Cardiac fibroblast (primary cell): Measurements from ENCODE around the gene PLSCR4.
A peak's percentile ranks its signal among the peaks of the same experiment; 100 is the strongest.

ENCODE experiments used
- DNase-seq, 2 donors: peaks; one replicate each; pipeline versions ENCODE4 v3.0.0 to v3.0.0-alpha.2; 2010; ENCODE audit warnings: low read depth in 2 of 2
- H3K4me3 ChIP-seq, 2 donors: replicated peaks in 1 of 2; 1 replicate in 1 of 2; 2 replicates in 1 of 2; pipeline ENCODE4 v1.5.1; 2011; ENCODE audit warnings: low read depth in 2 of 2, low read length in 2 of 2, mild to moderate bottlenecking in 2 of 2, moderate library complexity in 1 of 2
- TF ChIP-seq, protein P1 (sequence below): IDR thresholded peaks from one replicate; pipeline ENCODE4 v1.5.1; 2011; ENCODE audit warnings: low read depth, mild to moderate bottlenecking, low read length, inconsistent platforms

Gene PLSCR4

DNA sequence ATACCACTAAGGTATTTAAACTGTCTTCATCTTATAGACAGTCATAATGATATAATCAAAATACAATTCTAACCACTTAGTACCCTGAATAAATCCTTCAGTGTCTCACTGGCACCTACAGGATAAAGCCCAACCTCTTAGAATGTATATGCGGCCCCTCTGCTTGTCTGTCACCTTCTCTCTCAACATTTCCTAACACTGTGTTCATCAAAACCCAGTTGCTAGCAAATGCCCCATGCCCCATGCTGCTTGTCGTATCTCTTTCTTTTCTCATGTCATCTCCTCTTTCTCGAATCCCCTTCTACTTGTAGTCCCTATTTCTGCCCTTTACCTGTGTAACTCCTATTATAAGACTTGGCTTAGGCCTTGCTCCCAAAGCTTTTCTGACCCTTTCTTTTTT lies 24.6 kb upstream of the PLSCR4 start:
- TF ChIP-seq, protein P1, sequence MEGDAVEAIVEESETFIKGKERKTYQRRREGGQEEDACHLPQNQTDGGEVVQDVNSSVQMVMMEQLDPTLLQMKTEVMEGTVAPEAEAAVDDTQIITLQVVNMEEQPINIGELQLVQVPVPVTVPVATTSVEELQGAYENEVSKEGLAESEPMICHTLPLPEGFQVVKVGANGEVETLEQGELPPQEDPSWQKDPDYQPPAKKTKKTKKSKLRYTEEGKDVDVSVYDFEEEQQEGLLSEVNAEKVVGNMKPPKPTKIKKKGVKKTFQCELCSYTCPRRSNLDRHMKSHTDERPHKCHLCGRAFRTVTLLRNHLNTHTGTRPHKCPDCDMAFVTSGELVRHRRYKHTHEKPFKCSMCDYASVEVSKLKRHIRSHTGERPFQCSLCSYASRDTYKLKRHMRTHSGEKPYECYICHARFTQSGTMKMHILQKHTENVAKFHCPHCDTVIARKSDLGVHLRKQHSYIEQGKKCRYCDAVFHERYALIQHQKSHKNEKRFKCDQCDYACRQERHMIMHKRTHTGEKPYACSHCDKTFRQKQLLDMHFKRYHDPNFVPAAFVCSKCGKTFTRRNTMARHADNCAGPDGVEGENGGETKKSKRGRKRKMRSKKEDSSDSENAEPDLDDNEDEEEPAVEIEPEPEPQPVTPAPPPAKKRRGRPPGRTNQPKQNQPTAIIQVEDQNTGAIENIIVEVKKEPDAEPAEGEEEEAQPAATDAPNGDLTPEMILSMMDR: no peak
- H3K4me3 ChIP-seq: no peak overlapping the region
- no peak for DNase-seq

DNA sequence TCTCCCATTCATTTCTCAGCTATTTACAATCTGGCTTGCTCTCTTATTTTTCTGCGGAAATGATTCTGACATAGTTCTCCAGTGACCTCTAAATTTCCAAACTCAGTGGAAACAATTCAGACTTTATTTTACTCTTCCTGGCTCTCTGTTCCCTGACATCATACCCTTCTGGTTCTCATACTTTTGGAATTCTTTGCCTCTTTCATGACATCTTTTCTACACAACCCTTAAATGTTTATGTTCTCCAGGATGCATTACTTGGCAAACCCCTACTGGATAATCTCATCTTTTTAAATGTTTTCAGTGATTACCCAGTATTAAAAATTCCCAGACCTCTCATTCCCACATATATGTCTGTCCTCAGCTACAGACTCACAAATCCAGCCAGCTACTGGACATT lies 23.9 kb upstream of the PLSCR4 start:
- TF ChIP-seq, protein P1: no peak
- peak; percentile 96 to 97 for DNase-seq
- H3K4me3 ChIP-seq: no peak overlapping the region

DNA sequence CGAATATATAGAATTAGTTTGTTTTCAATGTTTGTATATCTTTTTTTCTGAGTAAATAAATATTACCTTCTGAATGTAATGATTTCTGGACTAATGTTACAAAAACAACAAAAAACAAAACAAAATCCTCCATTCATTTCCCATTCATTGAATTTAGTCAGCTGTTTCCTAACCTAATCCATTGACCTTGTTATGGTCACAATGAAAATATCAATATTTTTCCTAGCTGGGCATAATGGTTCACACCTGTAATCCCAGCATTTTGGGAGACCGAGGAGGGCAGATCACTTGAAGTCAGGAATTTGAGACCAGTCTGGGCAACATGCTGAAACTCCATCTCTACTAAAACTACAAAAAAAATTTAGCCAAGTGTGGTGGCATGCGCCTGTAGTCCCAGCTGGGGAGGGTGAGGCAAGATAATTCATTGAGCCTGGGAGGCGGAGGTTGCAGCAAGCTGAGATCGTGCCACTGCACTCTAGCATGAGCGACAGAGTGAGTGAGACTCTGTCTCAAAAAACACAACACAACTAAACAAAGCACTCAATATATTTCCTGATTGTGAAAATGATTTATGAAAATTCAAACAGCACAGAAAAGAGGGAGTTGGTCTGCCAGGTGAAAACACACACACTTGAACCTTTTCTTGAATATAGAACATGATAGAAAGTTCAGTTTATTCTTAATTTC lies 23.0 kb upstream of the PLSCR4 start:
- TF ChIP-seq, protein P1: no peak
- no peak overlapping the region for H3K4me3 ChIP-seq

DNA sequence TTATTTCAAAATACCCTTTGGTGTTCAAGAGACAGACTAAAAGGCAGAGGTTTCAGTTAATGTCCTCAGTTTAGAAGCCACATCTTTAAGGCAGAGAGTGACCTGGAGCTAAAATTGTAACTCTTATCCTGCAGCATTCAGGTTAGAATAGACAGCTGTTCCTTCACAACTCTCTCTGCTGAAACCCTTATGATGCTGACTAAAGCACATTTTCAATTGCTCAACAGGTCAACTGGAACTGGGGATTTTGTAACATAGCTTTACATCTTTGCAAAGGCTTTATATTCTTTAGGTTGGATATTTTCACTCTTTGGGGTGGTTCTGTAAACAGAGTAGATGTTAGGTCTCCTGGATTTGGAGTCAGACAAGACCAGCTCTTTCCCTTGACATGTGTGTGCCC lies 20.3 kb upstream of the PLSCR4 start:
- peak in 1 of 2 donors; percentile 17 for DNase-seq
- H3K4me3 ChIP-seq: no peak overlapping the region
- TF ChIP-seq, protein P1: no peak

More for the DNA sequence above, 23.0 kb upstream of the PLSCR4 start:
- DNase-seq: no peak

DNA sequence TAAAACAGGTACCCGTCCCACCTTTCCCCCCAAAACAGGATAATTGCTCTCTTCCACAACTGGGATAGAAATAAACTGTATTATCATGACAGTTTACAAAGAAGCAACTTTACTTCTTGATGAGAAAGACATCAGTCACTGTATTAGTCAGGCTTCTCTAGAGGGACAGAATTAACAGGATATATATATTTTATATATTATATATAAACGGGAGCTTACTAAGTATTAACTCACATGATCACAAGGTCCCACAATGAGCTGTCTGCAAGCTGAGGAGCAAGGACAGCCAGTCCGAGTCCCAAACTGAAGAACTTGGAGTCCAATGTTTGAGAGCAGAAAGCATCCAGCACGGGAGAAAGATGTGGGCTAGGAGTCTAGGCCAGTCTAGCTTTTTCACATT lies 18.4 kb upstream of the PLSCR4 start:
- peak in 1 of 2 donors; percentile 18 for DNase-seq
- no peak overlapping the region for H3K4me3 ChIP-seq
- TF ChIP-seq, protein P1: no peak

DNA sequence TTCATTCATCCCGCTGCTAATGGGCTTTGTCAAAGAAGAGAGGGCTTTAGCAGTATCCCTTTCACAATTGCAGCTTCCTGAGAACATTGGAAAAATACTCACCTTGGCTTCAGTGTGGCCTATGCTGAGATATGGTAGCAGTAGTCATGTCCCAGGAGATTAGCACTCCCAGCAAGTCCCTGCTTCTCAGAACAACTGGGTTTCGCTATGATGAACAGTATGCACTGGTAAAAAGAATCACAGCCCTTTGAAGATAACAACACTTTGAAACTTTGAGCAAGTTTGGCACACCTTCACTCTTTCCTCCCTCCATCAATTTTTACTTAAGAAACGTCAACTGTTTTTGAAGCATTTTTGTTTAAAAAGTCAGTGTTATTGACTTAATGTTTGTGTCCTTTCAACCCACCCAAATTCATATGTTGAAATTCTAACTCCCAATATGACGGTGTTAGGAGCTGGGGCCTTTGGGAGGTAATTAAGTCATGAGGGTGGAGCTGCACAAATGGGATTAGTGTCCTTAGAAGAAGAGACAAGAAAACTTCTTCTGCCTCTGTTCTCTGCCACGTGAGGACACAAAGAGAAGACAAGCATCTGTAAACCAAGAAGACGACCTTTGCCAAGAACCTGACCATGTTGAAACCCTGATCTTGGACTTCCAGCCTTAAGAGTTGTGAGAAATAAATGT lies 17.8 kb upstream of the PLSCR4 start:
- TF ChIP-seq, protein P1: no peak
- H3K4me3 ChIP-seq: no peak overlapping the region
- no peak for DNase-seq
